Thoracic aorta (tissue), 2 donors: ENCODE measurements around the gene EPHB2. TPM values are rescaled to one million over a fixed set of nuclear protein-coding genes. Genes with fewer than 3 reads are reported as not detected.

Experiments
- ATAC-seq: fragments of 150-250 bp; one replicate; pipeline ENCODE4 v1.8.0; 2017; ENCODE audit warnings: low read depth; ENCODE audit not compliant: insufficient number of reproducible peaks, low FRiP score
- DNase-seq: peaks from one replicate; pipeline ENCODE4 v3.0.0-alpha.2; 2020; ENCODE audit warnings: low spot score
- H3K27ac ChIP-seq, 2 donors: fragments of 200-600 bp; sonication (generic); 1 replicate in 1 of 2; 2 replicates in 1 of 2; pipeline ENCODE4 v1.5.1; 2016; ENCODE audit warnings: mild to moderate bottlenecking in 2 of 2, moderate library complexity in 2 of 2
- H3K27me3 ChIP-seq: fragments of 200-600 bp; sonication (generic); replicated peaks from 2 replicates; pipeline ENCODE4 v1.6.0; 2016; ENCODE audit warnings: mild to moderate bottlenecking; ENCODE audit not compliant: insufficient read depth
- H3K36me3 ChIP-seq: fragments of 200-600 bp; sonication (generic); one replicate; pipeline ENCODE4 v1.5.1; 2016
- H3K4me1 ChIP-seq, 2 donors: fragments of 200-600 bp; sonication (generic); 1 replicate in 1 of 2; 2 replicates in 1 of 2; pipeline versions ENCODE4 v1.5.1 to v1.6.0; 2016; ENCODE audit warnings: low read depth in 2 of 2, mild to moderate bottlenecking in 1 of 2; ENCODE audit not compliant: control insufficient read depth in 1 of 2
- H3K4me3 ChIP-seq: fragments of 200-600 bp; sonication (generic); 2 replicates; pipeline ENCODE4 v1.5.1; 2016; ENCODE audit warnings: mild to moderate bottlenecking
- H3K9me3 ChIP-seq: fragments of 200-600 bp; sonication (generic); 2 replicates; pipeline ENCODE4 v1.5.1; 2016
- CTCF ChIP-seq: fragments of 200-600 bp; sonication (generic); IDR thresholded peaks from one replicate; pipeline ENCODE4 v1.5.1; 2019; ENCODE audit warnings: antibody characterized with exemption
- total RNA-seq, 2 donors: library from RNA; depleted of rRNA; stranded (reverse); fragments of >200 nt; gene quantifications; one replicate each; pipeline versions ENCODE4 v1.1.0 to v1.2.3, GENCODE V29; 2016

Gene EPHB2
- total RNA-seq, 2 donors from 2014 or later: 9.3 to 10.0 TPM

GRCh38 chr1:22953057-22953739, 242.6 kb downstream of the EPHB2 start:
- no peak for TF ChIP-seq CTCF

GRCh38 chr1:22953740-22954141, 243.1 kb downstream of the EPHB2 start:
- ATAC-seq (no peak), DNase-seq (no peak)
- Histone ChIP-seq H3K27ac (no peak overlapping the region), H3K4me1 (peaks cover 0 to 7% of the 10 kb centered on the region in 2 donors), H3K36me3 (no peaks in the 10 kb centered on the region), H3K27me3 (no peaks in the 10 kb centered on the region), H3K9me3 (no peaks in the 10 kb centered on the region), H3K4me3 (no peak overlapping the region)
- TF ChIP-seq CTCF: no peak

More at GRCh38 chr1:22953057-22953739, 242.6 kb downstream of the EPHB2 start:
- DNase-seq (no peak), ATAC-seq (no peak)
- Histone ChIP-seq H3K9me3 (no peaks in the 10 kb centered on the region), H3K27ac (no peak overlapping the region), H3K4me3 (no peak overlapping the region), H3K36me3 (no peaks in the 10 kb centered on the region), H3K4me1 (peaks cover 0 to 7% of the 10 kb centered on the region in 2 donors), H3K27me3 (no peaks in the 10 kb centered on the region)

GRCh38 chr1:22955146-22955545, 244.5 kb downstream of the EPHB2 start:
- Histone ChIP-seq H3K4me1 (peaks cover 0 to 7% of the 10 kb centered on the region in 2 donors), H3K36me3 (no peaks in the 10 kb centered on the region), H3K9me3 (no peaks in the 10 kb centered on the region), H3K27ac (no peak overlapping the region), H3K27me3 (no peaks in the 10 kb centered on the region), H3K4me3 (no peak overlapping the region)
- no peak for ATAC-seq
- DNase-seq: no peak
- no peak for TF ChIP-seq CTCF

GRCh38 chr1:22957066-22957465, 246.4 kb downstream of the EPHB2 start:
- peaks cover 0 to 7% of the 10 kb centered on the region in 2 donors for H3K4me1 ChIP-seq
- TF ChIP-seq CTCF: no peak
- no peak overlapping the region for H3K27ac ChIP-seq
- no peaks in the 10 kb centered on the region for H3K27me3 ChIP-seq
- no peak overlapping the region for H3K4me3 ChIP-seq
- H3K36me3 ChIP-seq: no peaks in the 10 kb centered on the region
- DNase-seq (no peak), ATAC-seq (no peak)
- no peaks in the 10 kb centered on the region for H3K9me3 ChIP-seq

GRCh38 chr1:22958556-22958955, 247.9 kb downstream of the EPHB2 start:
- no peaks in the 10 kb centered on the region for H3K36me3 ChIP-seq
- H3K27ac ChIP-seq: no peak overlapping the region
- TF ChIP-seq CTCF: no peak
- H3K4me1 ChIP-seq: peaks cover 0 to 2% of the 10 kb centered on the region in 2 donors
- no peaks in the 10 kb centered on the region for H3K9me3 ChIP-seq
- H3K27me3 ChIP-seq: no peaks in the 10 kb centered on the region
- ATAC-seq (no peak), DNase-seq (no peak)
- H3K4me3 ChIP-seq: no peak overlapping the region
